H1 (cell line): Measurements from ENCODE around the gene NSG2. TPM values are rescaled to one million over a fixed set of nuclear protein-coding genes. Genes with fewer than 3 reads are reported as not detected.

ENCODE experiments used
- CTCF ChIA-PET: fragments of 300-600 bp; sonication (Branson Sonifier 250); formaldehyde crosslinking; loops from one replicate; lab custom pipeline; 2021; ENCODE audit not compliant: partially characterized antibody; lab: Charles Lee
- POLR2A ChIA-PET: fragments of 300-600 bp; sonication (Branson Sonifier 250); formaldehyde crosslinking; loops from one replicate; lab custom pipeline; 2021; ENCODE audit warnings: inconsistent platforms; ENCODE audit not compliant: partially characterized antibody; lab: Charles Lee
- DNase-seq, 2 experiments: peaks; one replicate each; pipeline versions ENCODE4 v3.0.0 to v3.0.0-alpha.2; 2010 to 2022; ENCODE audit warnings: low spot score in 2 of 2, low read depth in 1 of 2, mixed read lengths in 1 of 2
- FAIRE-seq: peaks from 2 replicates; lab custom pipeline; 2011; peaks lifted over from hg19 to GRCh38; lab: Jason Lieb, UNC
- H2AFZ ChIP-seq: 2 replicates; pipeline ENCODE4 v1.8.1; 2012; ENCODE audit warnings: low read length, inconsistent platforms
- H2AK5ac ChIP-seq: 2 replicates; pipeline ENCODE4 v1.6.1; 2013; ENCODE audit warnings: low read depth, low read length
- H2BK120ac ChIP-seq: replicated peaks from 2 replicates; pipeline ENCODE3; 2013; ENCODE audit warnings: low read depth, low read length, inconsistent platforms
- H2BK12ac ChIP-seq: 2 replicates; pipeline ENCODE4 v1.6.1; 2013; ENCODE audit warnings: low read depth, low read length
- H2BK15ac ChIP-seq: 2 replicates; pipeline ENCODE4 v1.6.1; 2013; ENCODE audit warnings: low read length
- H2BK20ac ChIP-seq: 2 replicates; pipeline ENCODE4 v1.6.1; 2013; ENCODE audit warnings: low read length
- H2BK5ac ChIP-seq: 2 replicates; pipeline ENCODE4 v1.6.1; 2013; ENCODE audit warnings: low read depth, low read length
- H3K14ac ChIP-seq: 2 replicates; pipeline ENCODE4 v1.6.1; 2013; ENCODE audit warnings: inconsistent platforms; ENCODE audit not compliant: insufficient read length
- H3K18ac ChIP-seq: 2 replicates; pipeline ENCODE4 v1.6.1; 2013; ENCODE audit warnings: low read length; ENCODE audit errors: extremely low read depth
- H3K23ac ChIP-seq: 2 replicates; pipeline ENCODE4 v1.6.1; 2013; ENCODE audit warnings: inconsistent platforms; ENCODE audit not compliant: insufficient read length
- H3K23me2 ChIP-seq: 2 replicates; pipeline ENCODE4 v1.6.1; 2013; ENCODE audit warnings: low read depth, low read length
- H3K27ac ChIP-seq: 2 replicates; pipeline ENCODE4 v1.6.1; 2011; ENCODE audit warnings: low read depth, low read length, inconsistent platforms
- H3K27me3 ChIP-seq, 4 experiments: replicated peaks in 1 of 4; 1 replicate in 1 of 4; 2 replicates in 3 of 4; pipeline versions ENCODE4 v1.6.1 to v1.8.1; 2011 to 2013; ENCODE audit warnings: low read length in 3 of 4, mild to moderate bottlenecking in 3 of 4, inconsistent platforms in 2 of 4, mixed read lengths in 2 of 4, moderate library complexity in 1 of 4; ENCODE audit not compliant: control insufficient read depth in 3 of 4, insufficient read depth in 3 of 4; ENCODE audit errors: extremely low read depth in 1 of 4
- H3K36me3 ChIP-seq, 4 experiments: 2 replicates each; pipeline versions ENCODE4 v1.6.1 to v1.8.1; 2011 to 2013; ENCODE audit warnings: mild to moderate bottlenecking in 4 of 4, low read length in 3 of 4, moderate library complexity in 2 of 4, control low read depth in 1 of 4, inconsistent platforms in 1 of 4; ENCODE audit not compliant: insufficient read depth in 4 of 4, control insufficient read depth in 2 of 4
- H3K4ac ChIP-seq: replicated peaks from 2 replicates; pipeline ENCODE3; 2013; ENCODE audit warnings: low read length, low read depth, mixed read lengths, inconsistent platforms; ENCODE audit not compliant: insufficient read length
- H3K4me1 ChIP-seq, 4 experiments: replicated peaks in 1 of 4; 1 replicate in 1 of 4; 2 replicates in 3 of 4; pipeline versions ENCODE4 v1.6.1 to v1.8.1; 2011 to 2013; ENCODE audit warnings: low read length in 3 of 4, inconsistent platforms in 2 of 4, mixed read lengths in 1 of 4; ENCODE audit not compliant: insufficient read depth in 4 of 4, control insufficient read depth in 3 of 4
- H3K4me2 ChIP-seq, 2 experiments: 2 replicates each; pipeline versions ENCODE4 v1.6.1 to v1.8.1; 2011 to 2013; ENCODE audit warnings: low read depth in 2 of 2, low read length in 2 of 2, control low read depth in 1 of 2, inconsistent platforms in 1 of 2, mild to moderate bottlenecking in 1 of 2; ENCODE audit not compliant: insufficient read depth in 1 of 2
- H3K4me3 ChIP-seq, 4 experiments: fragments of 200-600, 300-600 bp in 1 of 4; sonication (generic), shearing (Covaris generic), sonication (Bioruptor Twin) in 1 of 4; 2 replicates each; pipeline versions ENCODE4 v1.5.1 to v1.8.1; 2011 to 2016; ENCODE audit warnings: low read length in 4 of 4, low read depth in 3 of 4, control low read depth in 2 of 4, inconsistent platforms in 2 of 4, mild to moderate bottlenecking in 2 of 4, mixed read lengths in 1 of 4, moderate library complexity in 1 of 4; ENCODE audit not compliant: insufficient read depth in 2 of 4; ENCODE audit errors: extremely low read depth in 1 of 4
- H3K56ac ChIP-seq: replicated peaks from 2 replicates; pipeline ENCODE3; 2013; ENCODE audit warnings: low read depth, mild to moderate bottlenecking, mixed read lengths, low read length, inconsistent platforms; ENCODE audit not compliant: insufficient read length
- H3K79me1 ChIP-seq: 2 replicates; pipeline ENCODE4 v1.6.1; 2013; ENCODE audit warnings: low read depth, low read length, control low read depth
- H3K79me2 ChIP-seq, 2 experiments: 2 replicates each; pipeline versions ENCODE4 v1.6.1 to v1.8.1; 2012 to 2013; ENCODE audit warnings: low read length in 2 of 2, mild to moderate bottlenecking in 2 of 2, inconsistent platforms in 1 of 2; ENCODE audit not compliant: insufficient read depth in 2 of 2, control insufficient read depth in 1 of 2
- H3K9ac ChIP-seq, 4 experiments: replicated peaks in 1 of 4; 1 replicate in 1 of 4; 2 replicates in 3 of 4; pipeline versions ENCODE4 v1.6.1 to v1.8.1; 2011 to 2013; ENCODE audit warnings: low read depth in 3 of 4, low read length in 3 of 4, control low read depth in 2 of 4, mild to moderate bottlenecking in 2 of 4, moderate library complexity in 2 of 4, inconsistent platforms in 1 of 4; ENCODE audit errors: extremely low read depth in 1 of 4
- H3K9me3 ChIP-seq, 2 experiments: 2 replicates each; pipeline versions ENCODE4 v1.6.1 to v1.8.1; 2012 to 2013; ENCODE audit warnings: mild to moderate bottlenecking in 2 of 2, moderate library complexity in 2 of 2, control low read depth in 1 of 2, inconsistent platforms in 1 of 2, low read depth in 1 of 2, low read length in 1 of 2, mixed read lengths in 1 of 2; ENCODE audit not compliant: insufficient read depth in 2 of 2
- H4K20me1 ChIP-seq, 2 experiments: replicated peaks in 1 of 2; 2 replicates each; pipeline versions ENCODE3 to v1.8.1; 2011 to 2013; ENCODE audit warnings: inconsistent platforms in 2 of 2, low read length in 2 of 2, mild to moderate bottlenecking in 1 of 2; ENCODE audit not compliant: insufficient read depth in 2 of 2, control insufficient read depth in 1 of 2
- H4K5ac ChIP-seq: 2 replicates; pipeline ENCODE4 v1.6.1; 2013; ENCODE audit warnings: low read length, low read depth, mixed read lengths, inconsistent platforms; ENCODE audit not compliant: insufficient read length
- H4K8ac ChIP-seq: 2 replicates; pipeline ENCODE4 v1.8.0; 2013; ENCODE audit warnings: mild to moderate bottlenecking, moderate library complexity, low read length, inconsistent platforms; ENCODE audit not compliant: insufficient read depth; ENCODE audit errors: extremely low read depth
- H4K91ac ChIP-seq: replicated peaks from 2 replicates; pipeline ENCODE3; 2013; ENCODE audit warnings: low read length, mixed read lengths, inconsistent platforms; ENCODE audit not compliant: insufficient read length
- CREB1 ChIP-seq: IDR thresholded peaks from 2 replicates; pipeline ENCODE4 v1.6.1; 2012; ENCODE audit warnings: inconsistent platforms
- JUND ChIP-seq: IDR thresholded peaks from 2 replicates; pipeline ENCODE4 v1.6.1; 2011; ENCODE audit warnings: mild to moderate bottlenecking, improper control_type of control experiment, low read length
- KDM5A ChIP-seq: fragments of 200-600 bp; IDR thresholded peaks from 2 replicates; pipeline ENCODE4 v1.7.1; 2012; ENCODE audit warnings: mild to moderate bottlenecking, low read length, inconsistent platforms, mixed read lengths
- RAD21 ChIP-seq, 2 experiments: IDR thresholded peaks in 1 of 2; conservative IDR thresholded peaks in 1 of 2; 2 replicates each; pipeline ENCODE4 v1.6.1; 2011; ENCODE audit warnings: low read depth in 2 of 2, low read length in 2 of 2, improper control_type of control experiment in 1 of 2, inconsistent platforms in 1 of 2, mild to moderate bottlenecking in 1 of 2, moderate library complexity in 1 of 2
- SP2 ChIP-seq: IDR thresholded peaks from 2 replicates; pipeline ENCODE4 v1.6.1; 2012; ENCODE audit warnings: mild to moderate bottlenecking, low read length, inconsistent platforms
- SUZ12 ChIP-seq: fragments of 200-600 bp; sonication (generic); IDR thresholded peaks from 2 replicates; pipeline ENCODE4 v1.6.1; 2012; ENCODE audit warnings: mild to moderate bottlenecking, inconsistent platforms, low read length, moderate library complexity, mixed read lengths
- WGBS, 2 experiments: shearing (Covaris generic) in 1 of 2; methylation state at CpG; one replicate each; pipeline versions ENCODE4 v1.1.6 to v1.1.7; 2013 to 2015; ENCODE audit warnings: low lambda C conversion rate in 2 of 2, mixed read lengths in 2 of 2, inconsistent platforms in 1 of 2, low coverage in 1 of 2, missing lambda C conversion rate in 1 of 2; ENCODE audit not compliant: insufficient replicate concordance in 2 of 2, insufficient coverage in 1 of 2, insufficient read length in 1 of 2; ENCODE audit errors: extremely low coverage in 1 of 2, missing lambda C conversion rate in 1 of 2; 5-methylcytosine and 5-hydroxymethylcytosine counted together
- polyA plus RNA-seq, 7 experiments: library from polyadenylated mRNA; depleted of rRNA in 3 of 7; stranded (reverse) in 5 of 7; unstranded in 2 of 7; fragments of >200 nt in 5 of 7; fragments of 200-250 nt in 2 of 7; gene quantifications; 1 replicate in 5 of 7; 2 replicates in 1 of 7; 4 replicates in 1 of 7; pipeline versions ENCODE4 v1.2.1 to v1.2.3, GENCODE V29; 2011 to 2013; ENCODE audit warnings: missing spikeins in 2 of 7, mixed read lengths in 2 of 7
- total RNA-seq: library from RNA; stranded (reverse); fragmentation: NEBNext Ultra II Directional; extraction: Animal tissue kit (Norgen Biotek cat#: 25700); gene quantifications from 2 replicates; pipeline ENCODE4 v1.2.1, GENCODE V29; 2021

The NSG2 gene
- total and polyA plus RNA-seq, 2 of the 8 experiments (the other 6 are each of a cell fraction or from before 2014, with no cell fraction given): 0.56 to 0.78 TPM

DNA sequence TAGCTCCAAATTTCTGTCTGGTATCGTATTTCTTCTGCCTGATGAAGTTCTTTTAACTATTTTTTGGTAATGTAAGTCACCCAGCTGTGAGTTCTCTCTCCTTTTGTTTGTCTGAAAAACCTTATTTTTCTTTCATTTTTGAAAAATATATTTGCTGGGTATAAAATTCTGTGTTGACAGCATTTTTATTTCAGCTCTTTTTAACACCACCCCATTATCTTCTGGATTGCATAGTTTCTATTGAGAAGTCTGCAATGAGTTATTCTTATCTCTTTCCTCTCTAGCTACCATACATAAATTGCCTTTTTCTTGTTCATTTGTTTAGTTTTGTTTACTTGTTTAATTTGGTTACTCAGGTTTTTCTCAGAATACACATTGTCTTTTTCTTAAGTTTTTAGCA lies 109.1 kb downstream of the NSG2 start:
- POLR2A ChIA-PET: no interaction called here
- no peaks in the 10 kb centered on the region; a peak in 1 of 8 replicates for H3K36me3 ChIP-seq
- no peak overlapping the region for H2BK20ac ChIP-seq
- H3K23ac ChIP-seq: no peak overlapping the region
- no peak overlapping the region for H3K9ac ChIP-seq
- FAIRE-seq (no peak), DNase-seq (no peak)
- no peak overlapping the region for H2BK15ac ChIP-seq
- H3K9me3 ChIP-seq: peaks cover 0 to 2% of the 10 kb centered on the region in 2 experiments; a peak in 1 of 4 replicates
- peaks cover 6% of the 10 kb centered on the region; the same call in 1 of the 2 replicates for H3K23me2 ChIP-seq
- H3K14ac ChIP-seq: no peak overlapping the region
- no peak overlapping the region for H3K18ac ChIP-seq
- no peak overlapping the region for H2AK5ac ChIP-seq
- no peak overlapping the region for H3K56ac ChIP-seq
- no peak overlapping the region for H3K4ac ChIP-seq
- H2BK120ac ChIP-seq: no peak overlapping the region
- H2AFZ ChIP-seq: no peak overlapping the region
- WGBS, 2 experiments: 72% methylated on average over 1 of the region's 1 CpG; no CpG with 5 or more reads in 1 of the 2 experiments
- no peak overlapping the region for H2BK12ac ChIP-seq
- H3K79me2 ChIP-seq: no peaks in the 10 kb centered on the region
- peaks cover 0 to 3% (median 0%) of the 10 kb centered on the region in 4 experiments; a peak in 1 of 7 replicates for H3K27me3 ChIP-seq
- H4K91ac ChIP-seq: no peak overlapping the region
- no peaks in the 10 kb centered on the region for H3K79me1 ChIP-seq
- H3K4me3 ChIP-seq: no peak overlapping the region
- CTCF ChIA-PET: interaction anchor here (0.6 to 1.7 kb wide), 3 partner anchors 12 to 69 kb away, joined by 3 to 5 read pairs (median 4); no protein-coding TSS in a partner anchor
- no peaks in the 10 kb centered on the region for H4K20me1 ChIP-seq
- H3K4me1 ChIP-seq: no peaks in the 10 kb centered on the region
- no peak overlapping the region for H2BK5ac ChIP-seq
- no peak overlapping the region for H3K27ac ChIP-seq
- H4K8ac ChIP-seq: no peak overlapping the region
- no peak overlapping the region for H4K5ac ChIP-seq
- H3K4me2 ChIP-seq: no peak overlapping the region
- TF ChIP-seq RAD21 (IDR thresholded peaks at IDR 0.05 in 1 of 2, conservative IDR thresholded peaks at IDR 0.05 in 1 of 2; ENCODE audit: low read depth in 2 of 2, low read length in 2 of 2): no peak
- no peak for TF ChIP-seq JUND
- TF ChIP-seq CREB1: no peak
- no peak for TF ChIP-seq KDM5A
- no peak for TF ChIP-seq SP2
- TF ChIP-seq SUZ12: no peak
